ENCODE data around the gene SLC16A5. TPM values are rescaled to one million over a fixed set of nuclear protein-coding genes. Genes with fewer than 3 reads are reported as not detected.

Gene SLC16A5
- total and polyA plus RNA-seq, 10 of the 15 experiments (the other 5 are each of a cell fraction or from before 2014, with no cell fraction given), result 0.03 to 3.1 (median 0.96) TPM

DNA sequence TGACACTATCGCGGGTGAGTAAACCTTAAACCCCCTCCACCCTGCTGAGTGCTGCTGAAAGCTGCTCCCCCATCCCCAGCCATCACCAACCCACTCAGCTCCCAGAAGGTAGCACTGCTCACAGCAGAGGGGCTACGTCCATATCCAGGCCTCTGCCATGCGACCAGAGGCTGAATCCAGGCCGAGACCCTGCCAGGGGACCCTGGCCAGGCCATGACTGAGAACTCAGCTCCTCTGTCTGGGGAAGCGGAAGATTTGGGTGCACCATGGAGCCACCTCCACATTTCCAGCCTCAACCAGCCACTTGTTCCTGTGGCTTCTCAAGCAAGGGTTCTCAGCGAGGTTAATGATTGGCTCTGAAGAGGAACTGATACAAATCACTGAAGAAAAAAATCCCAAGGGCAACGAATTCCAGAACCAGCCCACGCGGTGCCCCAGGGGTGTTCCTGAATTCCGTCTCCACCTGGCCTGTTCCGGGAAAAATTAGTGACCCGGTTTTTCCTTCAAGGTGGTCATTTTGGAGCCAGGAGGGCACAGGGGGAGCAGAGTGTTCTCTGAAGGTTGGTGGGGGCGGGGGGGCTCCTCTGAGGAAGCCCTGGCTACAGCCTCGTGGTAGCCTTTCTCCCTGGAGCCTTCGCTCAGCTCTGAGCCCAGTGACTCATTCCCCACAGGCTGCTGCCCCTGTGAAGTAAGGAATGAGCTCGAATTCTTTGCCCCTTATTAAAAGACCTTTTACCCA is 9.3 kb upstream of the SLC16A5 start (continued):
- TF ChIP-seq SRF (IDR thresholded peaks at IDR 0.05; ENCODE audit: low read depth in 2 of 2, low read length in 2 of 2) (no peak), MTA3 (IDR thresholded peaks at IDR 0.05; ENCODE audit: borderline replicate concordance, low read length) (peak; percentile 11; the same call in 1 of the 2 replicates), HDGF (IDR thresholded peaks at IDR 0.05) (peak; percentile 44; the same call in 1 of the 2 replicates), FOXM1 (IDR thresholded peaks at IDR 0.05; ENCODE audit: low read depth, low read length) (no peak), EED (IDR thresholded peaks at IDR 0.05; ENCODE audit: low read depth) (no peak), RELA (IDR thresholded peaks at IDR 0.05; ENCODE audit: borderline replicate concordance, partially characterized antibody) (no peak), NR2C1 (IDR thresholded peaks at IDR 0.05) (no peak), IRF4 (IDR thresholded peaks at IDR 0.05; ENCODE audit: low read depth, low read length) (no peak), TCF3 (IDR thresholded peaks at IDR 0.05; ENCODE audit: borderline replicate concordance, insufficient read depth, low read depth, low read length) (no peak), CBFB (IDR thresholded peaks at IDR 0.05; ENCODE audit: low read depth) (no peak), EP300 (IDR thresholded peaks at IDR 0.05; ENCODE audit: borderline replicate concordance in 1 of 2, control insufficient read depth in 1 of 2, low read depth in 2 of 2, low read length in 2 of 2) (peak; percentile 14 to 53; a peak in 1 of 4 replicates), SIX5 (IDR thresholded peaks at IDR 0.05; ENCODE audit: low read depth, low read length, severe bottlenecking) (no peak), PAX8 (IDR thresholded peaks at IDR 0.05) (no peak), SMC3 (IDR thresholded peaks at IDR 0.05; ENCODE audit: borderline replicate concordance, low read length) (no peak), ASH2L (IDR thresholded peaks at IDR 0.05; ENCODE audit: borderline replicate concordance, low read depth) (no peak)
- TF ChIP-seq, protein P1, sequence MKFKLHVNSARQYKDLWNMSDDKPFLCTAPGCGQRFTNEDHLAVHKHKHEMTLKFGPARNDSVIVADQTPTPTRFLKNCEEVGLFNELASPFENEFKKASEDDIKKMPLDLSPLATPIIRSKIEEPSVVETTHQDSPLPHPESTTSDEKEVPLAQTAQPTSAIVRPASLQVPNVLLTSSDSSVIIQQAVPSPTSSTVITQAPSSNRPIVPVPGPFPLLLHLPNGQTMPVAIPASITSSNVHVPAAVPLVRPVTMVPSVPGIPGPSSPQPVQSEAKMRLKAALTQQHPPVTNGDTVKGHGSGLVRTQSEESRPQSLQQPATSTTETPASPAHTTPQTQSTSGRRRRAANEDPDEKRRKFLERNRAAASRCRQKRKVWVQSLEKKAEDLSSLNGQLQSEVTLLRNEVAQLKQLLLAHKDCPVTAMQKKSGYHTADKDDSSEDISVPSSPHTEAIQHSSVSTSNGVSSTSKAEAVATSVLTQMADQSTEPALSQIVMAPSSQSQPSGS (IDR thresholded peaks at IDR 0.05; ENCODE audit: low read length), result no peak
- TF ChIP-seq, protein P2, sequence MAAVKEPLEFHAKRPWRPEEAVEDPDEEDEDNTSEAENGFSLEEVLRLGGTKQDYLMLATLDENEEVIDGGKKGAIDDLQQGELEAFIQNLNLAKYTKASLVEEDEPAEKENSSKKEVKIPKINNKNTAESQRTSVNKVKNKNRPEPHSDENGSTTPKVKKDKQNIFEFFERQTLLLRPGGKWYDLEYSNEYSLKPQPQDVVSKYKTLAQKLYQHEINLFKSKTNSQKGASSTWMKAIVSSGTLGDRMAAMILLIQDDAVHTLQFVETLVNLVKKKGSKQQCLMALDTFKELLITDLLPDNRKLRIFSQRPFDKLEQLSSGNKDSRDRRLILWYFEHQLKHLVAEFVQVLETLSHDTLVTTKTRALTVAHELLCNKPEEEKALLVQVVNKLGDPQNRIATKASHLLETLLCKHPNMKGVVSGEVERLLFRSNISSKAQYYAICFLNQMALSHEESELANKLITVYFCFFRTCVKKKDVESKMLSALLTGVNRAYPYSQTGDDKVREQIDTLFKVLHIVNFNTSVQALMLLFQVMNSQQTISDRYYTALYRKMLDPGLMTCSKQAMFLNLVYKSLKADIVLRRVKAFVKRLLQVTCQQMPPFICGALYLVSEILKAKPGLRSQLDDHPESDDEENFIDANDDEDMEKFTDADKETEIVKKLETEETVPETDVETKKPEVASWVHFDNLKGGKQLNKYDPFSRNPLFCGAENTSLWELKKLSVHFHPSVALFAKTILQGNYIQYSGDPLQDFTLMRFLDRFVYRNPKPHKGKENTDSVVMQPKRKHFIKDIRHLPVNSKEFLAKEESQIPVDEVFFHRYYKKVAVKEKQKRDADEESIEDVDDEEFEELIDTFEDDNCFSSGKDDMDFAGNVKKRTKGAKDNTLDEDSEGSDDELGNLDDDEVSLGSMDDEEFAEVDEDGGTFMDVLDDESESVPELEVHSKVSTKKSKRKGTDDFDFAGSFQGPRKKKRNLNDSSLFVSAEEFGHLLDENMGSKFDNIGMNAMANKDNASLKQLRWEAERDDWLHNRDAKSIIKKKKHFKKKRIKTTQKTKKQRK (IDR thresholded peaks at IDR 0.05; ENCODE audit: low read depth, low read length), result no peak
- TF ChIP-seq, protein P3, sequence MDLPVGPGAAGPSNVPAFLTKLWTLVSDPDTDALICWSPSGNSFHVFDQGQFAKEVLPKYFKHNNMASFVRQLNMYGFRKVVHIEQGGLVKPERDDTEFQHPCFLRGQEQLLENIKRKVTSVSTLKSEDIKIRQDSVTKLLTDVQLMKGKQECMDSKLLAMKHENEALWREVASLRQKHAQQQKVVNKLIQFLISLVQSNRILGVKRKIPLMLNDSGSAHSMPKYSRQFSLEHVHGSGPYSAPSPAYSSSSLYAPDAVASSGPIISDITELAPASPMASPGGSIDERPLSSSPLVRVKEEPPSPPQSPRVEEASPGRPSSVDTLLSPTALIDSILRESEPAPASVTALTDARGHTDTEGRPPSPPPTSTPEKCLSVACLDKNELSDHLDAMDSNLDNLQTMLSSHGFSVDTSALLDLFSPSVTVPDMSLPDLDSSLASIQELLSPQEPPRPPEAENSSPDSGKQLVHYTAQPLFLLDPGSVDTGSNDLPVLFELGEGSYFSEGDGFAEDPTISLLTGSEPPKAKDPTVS (IDR thresholded peaks at IDR 0.05; ENCODE audit: low read depth, low read length), result no peak
- TF ChIP-seq, protein P4, sequence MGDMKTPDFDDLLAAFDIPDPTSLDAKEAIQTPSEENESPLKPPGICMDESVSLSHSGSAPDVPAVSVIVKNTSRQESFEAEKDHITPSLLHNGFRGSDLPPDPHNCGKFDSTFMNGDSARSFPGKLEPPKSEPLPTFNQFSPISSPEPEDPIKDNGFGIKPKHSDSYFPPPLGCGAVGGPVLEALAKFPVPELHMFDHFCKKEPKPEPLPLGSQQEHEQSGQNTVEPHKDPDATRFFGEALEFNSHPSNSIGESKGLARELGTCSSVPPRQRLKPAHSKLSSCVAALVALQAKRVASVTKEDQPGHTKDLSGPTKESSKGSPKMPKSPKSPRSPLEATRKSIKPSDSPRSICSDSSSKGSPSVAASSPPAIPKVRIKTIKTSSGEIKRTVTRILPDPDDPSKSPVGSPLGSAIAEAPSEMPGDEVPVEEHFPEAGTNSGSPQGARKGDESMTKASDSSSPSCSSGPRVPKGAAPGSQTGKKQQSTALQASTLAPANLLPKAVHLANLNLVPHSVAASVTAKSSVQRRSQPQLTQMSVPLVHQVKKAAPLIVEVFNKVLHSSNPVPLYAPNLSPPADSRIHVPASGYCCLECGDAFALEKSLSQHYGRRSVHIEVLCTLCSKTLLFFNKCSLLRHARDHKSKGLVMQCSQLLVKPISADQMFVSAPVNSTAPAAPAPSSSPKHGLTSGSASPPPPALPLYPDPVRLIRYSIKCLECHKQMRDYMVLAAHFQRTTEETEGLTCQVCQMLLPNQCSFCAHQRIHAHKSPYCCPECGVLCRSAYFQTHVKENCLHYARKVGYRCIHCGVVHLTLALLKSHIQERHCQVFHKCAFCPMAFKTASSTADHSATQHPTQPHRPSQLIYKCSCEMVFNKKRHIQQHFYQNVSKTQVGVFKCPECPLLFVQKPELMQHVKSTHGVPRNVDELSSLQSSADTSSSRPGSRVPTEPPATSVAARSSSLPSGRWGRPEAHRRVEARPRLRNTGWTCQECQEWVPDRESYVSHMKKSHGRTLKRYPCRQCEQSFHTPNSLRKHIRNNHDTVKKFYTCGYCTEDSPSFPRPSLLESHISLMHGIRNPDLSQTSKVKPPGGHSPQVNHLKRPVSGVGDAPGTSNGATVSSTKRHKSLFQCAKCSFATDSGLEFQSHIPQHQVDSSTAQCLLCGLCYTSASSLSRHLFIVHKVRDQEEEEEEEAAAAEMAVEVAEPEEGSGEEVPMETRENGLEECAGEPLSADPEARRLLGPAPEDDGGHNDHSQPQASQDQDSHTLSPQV (IDR thresholded peaks at IDR 0.05), result no peak
